Osteocyte (in vitro differentiated cells): ENCODE results near the gene COPS8. TPM values are rescaled to one million over a fixed set of nuclear protein-coding genes. Genes with fewer than 3 reads are reported as not detected.

Experiments
- DNase-seq: peaks from one replicate; pipeline ENCODE4 v3.0.0; 2021; ENCODE audit warnings: mixed read lengths; ENCODE audit not compliant: unreplicated experiment; ENCODE audit errors: extremely low spot score
- H3K27ac Mint-ChIP-seq: one replicate; pipeline ENCODE4 v1.8.0; 2021; ENCODE audit warnings: mild to moderate bottlenecking, mixed read lengths; ENCODE audit not compliant: unreplicated experiment
- H3K27me3 Mint-ChIP-seq: one replicate; pipeline ENCODE4 v1.8.0; 2021; ENCODE audit warnings: mixed read lengths; ENCODE audit not compliant: unreplicated experiment
- H3K36me3 Mint-ChIP-seq: one replicate; pipeline ENCODE4 v1.8.0; 2021; ENCODE audit warnings: mixed read lengths; ENCODE audit not compliant: unreplicated experiment
- H3K4me1 Mint-ChIP-seq: one replicate; pipeline ENCODE4 v1.8.0; 2021; ENCODE audit warnings: mixed read lengths; ENCODE audit not compliant: unreplicated experiment
- H3K4me3 Mint-ChIP-seq: one replicate; pipeline ENCODE4 v1.8.0; 2021; ENCODE audit warnings: mild to moderate bottlenecking, moderate library complexity, mixed read lengths; ENCODE audit not compliant: unreplicated experiment
- H3K9me3 Mint-ChIP-seq: one replicate; pipeline ENCODE4 v1.8.0; 2021; ENCODE audit warnings: mixed read lengths; ENCODE audit not compliant: unreplicated experiment
- CTCF ChIP-seq: fragments of 200-600 bp; sonication (generic); IDR thresholded peaks from 2 replicates; pipeline ENCODE4 v1.5.0; 2021; ENCODE audit warnings: antibody characterized with exemption, mild to moderate bottlenecking, moderate library complexity
- total RNA-seq: library from RNA; stranded (reverse); gene quantifications from 2 replicates; pipeline ENCODE4 v1.2.1, GENCODE V29; 2021

The COPS8 gene
- total RNA-seq, 1 donor from 2014 or later: 104 TPM

DNA sequence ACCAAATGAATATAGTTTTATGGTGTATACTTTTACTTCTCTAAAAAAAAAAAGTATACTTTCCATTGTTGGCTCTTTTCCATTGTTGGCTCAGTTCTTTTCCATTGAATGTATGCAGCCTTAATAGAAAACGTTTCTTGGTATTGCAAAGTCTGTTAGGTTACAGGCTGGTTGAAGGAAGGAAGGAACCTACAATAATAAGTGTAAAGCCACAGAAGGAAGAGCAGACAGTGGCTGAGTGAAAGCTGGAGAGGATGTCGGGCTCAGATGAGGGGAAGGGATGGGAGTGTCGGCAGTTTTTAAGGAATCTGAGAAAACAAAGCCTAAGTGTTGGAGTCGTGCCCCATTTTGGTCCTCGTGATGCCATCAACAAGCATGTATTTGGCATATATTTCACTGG, 6.8 kb downstream of the COPS8 start:
- peaks cover 72% of the 10 kb centered on the region for H3K4me1 Mint-ChIP-seq
- peaks cover 35% of the 10 kb centered on the region for H3K36me3 Mint-ChIP-seq
- no peak for TF ChIP-seq CTCF
- H3K27me3 Mint-ChIP-seq: no peaks in the 10 kb centered on the region
- no peaks in the 10 kb centered on the region for H3K9me3 Mint-ChIP-seq
- peak overlapping the region; percentile 92 for H3K27ac Mint-ChIP-seq
- no peak overlapping the region for H3K4me3 Mint-ChIP-seq
- no peak for DNase-seq

DNA sequence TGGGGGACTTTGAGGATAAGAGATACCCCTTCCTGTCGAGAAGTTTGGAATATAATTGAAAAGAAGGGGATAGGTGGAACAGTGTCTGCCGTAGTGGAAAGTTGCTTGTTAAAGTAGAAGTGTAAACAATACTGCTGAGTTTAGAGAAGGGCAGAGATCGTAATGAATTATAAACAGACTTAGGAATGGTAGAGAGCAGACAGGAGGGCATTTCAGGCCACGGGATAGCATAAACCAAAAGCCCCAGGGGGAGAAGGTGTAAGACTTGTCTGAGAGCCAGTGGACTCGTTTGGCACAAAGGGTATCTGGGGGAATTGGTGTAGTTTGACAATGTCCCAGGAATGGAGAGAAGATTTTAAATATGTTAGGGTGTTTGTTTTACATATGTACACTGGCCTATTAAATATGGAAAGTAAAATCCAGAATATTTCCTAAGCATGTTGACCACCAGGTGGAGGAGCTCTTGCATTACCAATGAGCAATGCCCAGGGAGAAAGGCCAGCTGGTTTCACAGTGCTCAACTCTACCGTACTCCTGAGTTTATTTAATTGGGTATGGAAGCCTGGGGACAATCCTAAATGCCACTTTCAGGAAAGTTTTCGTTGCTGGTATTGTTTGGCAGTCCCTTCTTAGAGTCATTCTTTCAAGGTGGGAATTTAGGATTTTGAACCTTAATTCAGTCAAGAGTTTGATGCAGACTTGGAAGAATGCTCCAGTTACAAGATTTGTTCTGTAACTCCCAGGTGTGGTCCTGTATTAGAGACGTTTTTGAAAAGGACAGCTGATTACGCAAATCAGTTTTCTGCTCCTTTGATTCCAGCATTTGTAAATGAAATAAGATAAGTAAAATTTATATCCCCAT, 7.5 kb downstream of the COPS8 start:
- TF ChIP-seq CTCF: peak; percentile 79
- no peaks in the 10 kb centered on the region for H3K9me3 Mint-ChIP-seq
- H3K27me3 Mint-ChIP-seq: no peaks in the 10 kb centered on the region
- H3K36me3 Mint-ChIP-seq: peaks cover 35% of the 10 kb centered on the region
- H3K4me1 Mint-ChIP-seq: peaks cover 73% of the 10 kb centered on the region
- H3K4me3 Mint-ChIP-seq: no peak overlapping the region
- H3K27ac Mint-ChIP-seq: peak overlapping the region; percentile 92
- DNase-seq: no peak

DNA sequence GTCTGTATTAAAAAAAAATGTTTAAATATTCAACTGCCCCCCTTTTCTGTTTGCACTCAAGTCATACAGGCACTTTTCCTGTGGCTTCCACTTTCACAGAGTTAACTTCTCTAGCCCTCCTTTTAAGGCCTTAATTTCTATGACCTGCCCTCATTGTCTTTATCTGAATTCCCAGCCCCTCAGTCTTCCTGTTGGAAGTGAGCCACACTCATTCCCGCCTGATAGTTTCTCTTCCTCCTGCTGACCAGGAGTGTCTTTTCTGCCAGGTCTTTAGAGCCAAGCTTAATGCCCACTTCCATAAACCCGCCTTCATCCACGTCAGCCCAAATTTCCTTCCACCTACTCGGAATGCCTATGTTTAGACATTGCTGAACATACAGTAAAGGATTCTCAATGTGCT, 10.5 kb downstream of the COPS8 start:
- peaks cover 5% of the 10 kb centered on the region for H3K9me3 Mint-ChIP-seq
- no peak for TF ChIP-seq CTCF
- no peak overlapping the region for H3K4me3 Mint-ChIP-seq
- H3K27ac Mint-ChIP-seq: peak overlapping the region; percentile 92
- H3K27me3 Mint-ChIP-seq: no peaks in the 10 kb centered on the region
- H3K4me1 Mint-ChIP-seq: peaks cover 66% of the 10 kb centered on the region
- H3K36me3 Mint-ChIP-seq: peaks cover 48% of the 10 kb centered on the region
- DNase-seq: no peak

DNA sequence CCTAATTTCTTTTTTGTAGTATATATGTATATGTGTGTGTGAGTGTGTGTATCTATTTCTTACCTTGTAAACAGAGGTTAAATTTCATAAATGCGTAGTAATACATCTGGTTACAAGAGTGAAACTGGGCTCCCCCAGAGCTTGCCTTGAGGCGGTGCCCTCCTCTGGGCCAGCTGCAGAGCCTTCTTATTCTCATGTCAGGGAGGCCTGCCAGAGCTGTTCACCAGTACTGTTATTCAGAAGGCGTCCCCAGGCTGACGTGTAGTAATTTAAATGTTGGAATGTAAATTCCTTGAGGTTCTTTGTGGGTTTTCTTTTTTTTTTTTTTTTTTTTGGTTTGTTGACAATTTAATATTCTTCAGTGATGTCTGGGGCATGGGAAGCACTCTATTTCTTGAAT, 11.2 kb downstream of the COPS8 start:
- Mint-ChIP-seq H3K9me3 (peaks cover 11% of the 10 kb centered on the region), H3K4me3 (peak overlapping the region; percentile 44), H3K4me1 (peaks cover 60% of the 10 kb centered on the region), H3K36me3 (peaks cover 55% of the 10 kb centered on the region), H3K27ac (peak overlapping the region; percentile 92), H3K27me3 (no peaks in the 10 kb centered on the region)
- no peak for TF ChIP-seq CTCF
- no peak for DNase-seq

GRCh38 chr2:237097326-237097910, 11.7 kb downstream of the COPS8 start:
- H3K27me3 Mint-ChIP-seq: no peaks in the 10 kb centered on the region
- peaks cover 56% of the 10 kb centered on the region for H3K4me1 Mint-ChIP-seq
- H3K36me3 Mint-ChIP-seq: peaks cover 59% of the 10 kb centered on the region
- peak overlapping the region; percentile 44 for H3K4me3 Mint-ChIP-seq
- peaks cover 11% of the 10 kb centered on the region for H3K9me3 Mint-ChIP-seq
- no peak for DNase-seq
- H3K27ac Mint-ChIP-seq: peak overlapping the region; percentile 92
- no peak for TF ChIP-seq CTCF
